Measurements from ENCODE around the gene ADAMTSL3.

The ADAMTSL3 gene

GRCh38 chr15:84010246-84010645, 356.3 kb downstream of the ADAMTSL3 start:
- no peak overlapping the region for H3K4me3 ChIP-seq (ENCODE audit: insufficient read length, low read depth)
- H3K27me3 ChIP-seq (ENCODE audit: insufficient read depth, insufficient read length), result no peaks in the 10 kb centered on the region
- DNase-seq (ENCODE audit: low read depth, low spot score), result no peak
- H3K9me3 ChIP-seq (ENCODE audit: insufficient read depth, low read length), result peaks cover 9% of the 10 kb centered on the region; the same call in 1 of the 2 replicates
- H3K9ac ChIP-seq (ENCODE audit: insufficient read length, low read depth), result no peak overlapping the region
- H3K36me3 ChIP-seq (ENCODE audit: insufficient read depth, insufficient read length, low read length), result no peaks in the 10 kb centered on the region
- H3K4me1 ChIP-seq (ENCODE audit: insufficient read depth, insufficient read length), result no peaks in the 10 kb centered on the region
- TF ChIP-seq YY1 (IDR thresholded peaks at IDR 0.05; ENCODE audit: insufficient read depth, insufficient read length) (no peak), SUZ12 (IDR thresholded peaks at IDR 0.05; ENCODE audit: extremely low read depth, insufficient read depth, insufficient read length) (no peak), ZNF274 (IDR thresholded peaks at IDR 0.05; ENCODE audit: low read depth, low read length) (no peak)

GRCh38 chr15:84016371-84016770, 362.4 kb downstream of the ADAMTSL3 start:
- no peak overlapping the region for H3K4me3 ChIP-seq (ENCODE audit: insufficient read length, low read depth)
- DNase-seq (ENCODE audit: low read depth, low spot score), result no peak
- H3K36me3 ChIP-seq (ENCODE audit: insufficient read depth, insufficient read length, low read length), result no peaks in the 10 kb centered on the region
- no peak overlapping the region for H3K9ac ChIP-seq (ENCODE audit: insufficient read length, low read depth)
- peaks cover 9% of the 10 kb centered on the region; the same call in 1 of the 2 replicates for H3K9me3 ChIP-seq (ENCODE audit: insufficient read depth, low read length)
- no peaks in the 10 kb centered on the region for H3K27me3 ChIP-seq (ENCODE audit: insufficient read depth, insufficient read length)
- no peaks in the 10 kb centered on the region for H3K4me1 ChIP-seq (ENCODE audit: insufficient read depth, insufficient read length)
- TF ChIP-seq SUZ12 (IDR thresholded peaks at IDR 0.05; ENCODE audit: extremely low read depth, insufficient read depth, insufficient read length) (no peak), YY1 (IDR thresholded peaks at IDR 0.05; ENCODE audit: insufficient read depth, insufficient read length) (no peak), ZNF274 (IDR thresholded peaks at IDR 0.05; ENCODE audit: low read depth, low read length) (no peak)

- Histone ChIP-seq H3K36me3 (ENCODE audit: insufficient read depth, insufficient read length, low read length) (no peaks in the 10 kb centered on the region), H3K9ac (ENCODE audit: insufficient read length, low read depth) (no peak overlapping the region), H3K9me3 (ENCODE audit: insufficient read depth, low read length) (no peaks in the 10 kb centered on the region), H3K4me1 (ENCODE audit: insufficient read depth, insufficient read length) (no peaks in the 10 kb centered on the region), H3K27me3 (ENCODE audit: insufficient read depth, insufficient read length) (no peaks in the 10 kb centered on the region), H3K4me3 (ENCODE audit: insufficient read length, low read depth) (no peak overlapping the region)
- TF ChIP-seq YY1 (IDR thresholded peaks at IDR 0.05; ENCODE audit: insufficient read depth, insufficient read length), result no peak
- no peak for TF ChIP-seq ZNF274 (IDR thresholded peaks at IDR 0.05; ENCODE audit: low read depth, low read length)
- no peak for TF ChIP-seq SUZ12 (IDR thresholded peaks at IDR 0.05; ENCODE audit: extremely low read depth, insufficient read depth, insufficient read length)
- no peak for DNase-seq (ENCODE audit: low read depth, low spot score)
Measured at GRCh38 chr15:84022516-84022915, 368.6 kb downstream of the ADAMTSL3 start.

GRCh38 chr15:84023636-84024035, 369.7 kb downstream of the ADAMTSL3 start:
- no peaks in the 10 kb centered on the region for H3K27me3 ChIP-seq (ENCODE audit: insufficient read depth, insufficient read length)
- H3K9me3 ChIP-seq (ENCODE audit: insufficient read depth, low read length), result peaks cover 4% of the 10 kb centered on the region; the same call in 1 of the 2 replicates
- H3K4me3 ChIP-seq (ENCODE audit: insufficient read length, low read depth), result no peak overlapping the region
- no peaks in the 10 kb centered on the region for H3K4me1 ChIP-seq (ENCODE audit: insufficient read depth, insufficient read length)
- no peaks in the 10 kb centered on the region for H3K36me3 ChIP-seq (ENCODE audit: insufficient read depth, insufficient read length, low read length)
- no peak overlapping the region for H3K9ac ChIP-seq (ENCODE audit: insufficient read length, low read depth)
- TF ChIP-seq YY1 (IDR thresholded peaks at IDR 0.05; ENCODE audit: insufficient read depth, insufficient read length) (no peak), SUZ12 (IDR thresholded peaks at IDR 0.05; ENCODE audit: extremely low read depth, insufficient read depth, insufficient read length) (no peak), ZNF274 (IDR thresholded peaks at IDR 0.05; ENCODE audit: low read depth, low read length) (no peak)
- DNase-seq (ENCODE audit: low read depth, low spot score), result peak; percentile 36

GRCh38 chr15:84033793-84034553, 380.1 kb downstream of the ADAMTSL3 start:
- TF ChIP-seq YY1 (IDR thresholded peaks at IDR 0.05; ENCODE audit: insufficient read depth, insufficient read length) (no peak), SUZ12 (IDR thresholded peaks at IDR 0.05; ENCODE audit: extremely low read depth, insufficient read depth, insufficient read length) (no peak), ZNF274 (IDR thresholded peaks at IDR 0.05; ENCODE audit: low read depth, low read length) (no peak)
- Histone ChIP-seq H3K9ac (ENCODE audit: insufficient read length, low read depth) (no peak overlapping the region), H3K36me3 (ENCODE audit: insufficient read depth, insufficient read length, low read length) (no peaks in the 10 kb centered on the region), H3K27me3 (ENCODE audit: insufficient read depth, insufficient read length) (no peaks in the 10 kb centered on the region), H3K4me3 (ENCODE audit: insufficient read length, low read depth) (no peak overlapping the region), H3K4me1 (ENCODE audit: insufficient read depth, insufficient read length) (no peaks in the 10 kb centered on the region), H3K9me3 (ENCODE audit: insufficient read depth, low read length) (peaks cover 18% of the 10 kb centered on the region; the same call in 1 of the 2 replicates)
- no peak for DNase-seq (ENCODE audit: low read depth, low spot score)

- Histone ChIP-seq H3K36me3 (ENCODE audit: insufficient read depth, insufficient read length, low read length) (no peaks in the 10 kb centered on the region), H3K9ac (ENCODE audit: insufficient read length, low read depth) (no peak overlapping the region), H3K4me1 (ENCODE audit: insufficient read depth, insufficient read length) (no peaks in the 10 kb centered on the region), H3K4me3 (ENCODE audit: insufficient read length, low read depth) (no peak overlapping the region), H3K27me3 (ENCODE audit: insufficient read depth, insufficient read length) (no peaks in the 10 kb centered on the region), H3K9me3 (ENCODE audit: insufficient read depth, low read length) (peaks cover 9% of the 10 kb centered on the region; the same call in 1 of the 2 replicates)
- peak; percentile 15 for DNase-seq (ENCODE audit: low read depth, low spot score)
- TF ChIP-seq SUZ12 (IDR thresholded peaks at IDR 0.05; ENCODE audit: extremely low read depth, insufficient read depth, insufficient read length), result no peak
- TF ChIP-seq ZNF274 (IDR thresholded peaks at IDR 0.05; ENCODE audit: low read depth, low read length), result no peak
- TF ChIP-seq YY1 (IDR thresholded peaks at IDR 0.05; ENCODE audit: insufficient read depth, insufficient read length), result no peak
Measured at GRCh38 chr15:84034578-84035398, 380.9 kb downstream of the ADAMTSL3 start.

- Histone ChIP-seq H3K4me3 (ENCODE audit: insufficient read length, low read depth) (no peak overlapping the region), H3K9ac (ENCODE audit: insufficient read length, low read depth) (no peak overlapping the region), H3K9me3 (ENCODE audit: insufficient read depth, low read length) (0 out of 2 replicates have a peak, but pooled peaks cover 3% of the 10 kb centered on the region), H3K4me1 (ENCODE audit: insufficient read depth, insufficient read length) (no peaks in the 10 kb centered on the region), H3K36me3 (ENCODE audit: insufficient read depth, insufficient read length, low read length) (no peaks in the 10 kb centered on the region), H3K27me3 (ENCODE audit: insufficient read depth, insufficient read length) (no peaks in the 10 kb centered on the region)
- TF ChIP-seq YY1 (IDR thresholded peaks at IDR 0.05; ENCODE audit: insufficient read depth, insufficient read length), result no peak
- DNase-seq (ENCODE audit: low read depth, low spot score), result peak; percentile 8
Measured at GRCh38 chr15:84035399-84035766, 381.5 kb downstream of the ADAMTSL3 start.
